Caco-2 (cell line): ENCODE data around the gene WDR17. TPM values are rescaled to one million over a fixed set of nuclear protein-coding genes. Genes with fewer than 3 reads are reported as not detected.

ENCODE experiments used
- BruUV-seq: library from RNA; stranded (reverse); fragments of 400-500 nt; replicated peaks from 2 replicates; lab custom pipeline; 2021; lab: Mats Ljungman, UMichigan
- CTCF ChIA-PET: fragments of 300-600 bp; sonication (Branson Sonifier 250); formaldehyde crosslinking; loops from one replicate; lab custom pipeline; 2022; ENCODE audit warnings: antibody characterized with exemption; lab: Charles Lee
- POLR2A ChIA-PET: fragments of 300-600 bp; sonication (Branson Sonifier 250); formaldehyde crosslinking; loops from one replicate; lab custom pipeline; 2022; ENCODE audit warnings: antibody characterized with exemption; lab: Charles Lee
- DNase-seq, 2 experiments: peaks; one replicate each; pipeline versions ENCODE4 v3.0.0 to v3.0.0-alpha.2; 2020 to 2022
- H3K27me3 ChIP-seq: replicated peaks from 2 replicates; pipeline ENCODE4 v1.6.0; 2011; ENCODE audit warnings: low read length; ENCODE audit not compliant: control insufficient read depth, insufficient read depth
- H3K36me3 ChIP-seq: 2 replicates; pipeline ENCODE4 v1.5.1; 2011; ENCODE audit warnings: low read length; ENCODE audit not compliant: control insufficient read depth, insufficient read depth
- H3K4me1 ChIP-seq: fragments of 250-450 bp; sonication (Bioruptor Pico); 2 replicates; pipeline ENCODE4 v1.5.1; 2020; ENCODE audit warnings: mild to moderate bottlenecking
- H3K4me3 ChIP-seq: 2 replicates; pipeline ENCODE4 v1.5.1; 2011; ENCODE audit warnings: low read depth, mild to moderate bottlenecking, control low read depth, low read length
- H3K9me3 ChIP-seq: fragments of 250-450 bp; sonication (Bioruptor Pico); 2 replicates; pipeline ENCODE4 v1.5.1; 2020; ENCODE audit warnings: mild to moderate bottlenecking, moderate library complexity
- H3K27ac Mint-ChIP-seq: one replicate; pipeline ENCODE4 v1.8.0; 2022; ENCODE audit warnings: mixed read lengths; ENCODE audit not compliant: unreplicated experiment
- H3K27me3 Mint-ChIP-seq: one replicate; pipeline ENCODE4 v1.8.0; 2022; ENCODE audit warnings: mixed read lengths; ENCODE audit not compliant: insufficient read depth, unreplicated experiment
- H3K36me3 Mint-ChIP-seq: one replicate; pipeline ENCODE4 v1.8.0; 2022; ENCODE audit warnings: mild to moderate bottlenecking, mixed read lengths; ENCODE audit not compliant: insufficient read depth, unreplicated experiment
- H3K4me1 Mint-ChIP-seq: one replicate; pipeline ENCODE4 v1.8.0; 2022; ENCODE audit warnings: low read depth, mixed read lengths; ENCODE audit not compliant: unreplicated experiment
- H3K4me3 Mint-ChIP-seq: one replicate; pipeline ENCODE4 v1.8.0; 2022; ENCODE audit warnings: mild to moderate bottlenecking, moderate library complexity, mixed read lengths; ENCODE audit not compliant: unreplicated experiment
- H3K9me3 Mint-ChIP-seq: one replicate; pipeline ENCODE4 v1.8.0; 2022; ENCODE audit warnings: mixed read lengths; ENCODE audit not compliant: unreplicated experiment
- intact Hi-C: fragments of 100-400 bp; cut with micrococcal nuclease; formaldehyde crosslinking; loops from one replicate; pipeline ENCODE4 v1.10.0; 2022; ENCODE audit not compliant: unreplicated experiment
- total RNA-seq: library from RNA; stranded (reverse); gene quantifications from 2 replicates; pipeline ENCODE4 v1.2.3, GENCODE V29; 2022
- TF ChIP-seq, protein P1 (sequence below), 2 experiments: fragments of 200-600 bp in 1 of 2; IDR thresholded peaks; 1 replicate in 1 of 2; 2 replicates in 1 of 2; pipeline versions ENCODE4 v1.5.1 to v1.8.0; 2011 to 2022; ENCODE audit warnings: antibody characterized with exemption in 1 of 2, control low read depth in 1 of 2, inconsistent platforms in 1 of 2, low read depth in 1 of 2, low read length in 1 of 2, mild to moderate bottlenecking in 1 of 2, moderate library complexity in 1 of 2; ENCODE audit not compliant: insufficient read depth in 1 of 2, severe bottlenecking in 1 of 2, unreplicated experiment in 1 of 2

WDR17 gene
- total RNA-seq, 1 experiment from 2014 or later: 0.52 TPM

GRCh38 chr4:176198316-176198903 lies 132.8 kb downstream of the WDR17 start:
- ChIA-PET CTCF (no interaction called here), POLR2A (no interaction called here)
- H3K36me3 ChIP-seq: no peaks in the 10 kb centered on the region
- Mint-ChIP-seq H3K4me3 (no peak overlapping the region), H3K36me3 (peaks cover 6% of the 10 kb centered on the region), H3K27ac (no peak overlapping the region), H3K4me1 (peaks cover 5% of the 10 kb centered on the region), H3K9me3 (no peaks in the 10 kb centered on the region), H3K27me3 (peaks cover 9% of the 10 kb centered on the region)
- peaks cover 3% of the 10 kb centered on the region; the same call in 1 of the 2 replicates for H3K4me1 ChIP-seq
- TF ChIP-seq, protein P1, sequence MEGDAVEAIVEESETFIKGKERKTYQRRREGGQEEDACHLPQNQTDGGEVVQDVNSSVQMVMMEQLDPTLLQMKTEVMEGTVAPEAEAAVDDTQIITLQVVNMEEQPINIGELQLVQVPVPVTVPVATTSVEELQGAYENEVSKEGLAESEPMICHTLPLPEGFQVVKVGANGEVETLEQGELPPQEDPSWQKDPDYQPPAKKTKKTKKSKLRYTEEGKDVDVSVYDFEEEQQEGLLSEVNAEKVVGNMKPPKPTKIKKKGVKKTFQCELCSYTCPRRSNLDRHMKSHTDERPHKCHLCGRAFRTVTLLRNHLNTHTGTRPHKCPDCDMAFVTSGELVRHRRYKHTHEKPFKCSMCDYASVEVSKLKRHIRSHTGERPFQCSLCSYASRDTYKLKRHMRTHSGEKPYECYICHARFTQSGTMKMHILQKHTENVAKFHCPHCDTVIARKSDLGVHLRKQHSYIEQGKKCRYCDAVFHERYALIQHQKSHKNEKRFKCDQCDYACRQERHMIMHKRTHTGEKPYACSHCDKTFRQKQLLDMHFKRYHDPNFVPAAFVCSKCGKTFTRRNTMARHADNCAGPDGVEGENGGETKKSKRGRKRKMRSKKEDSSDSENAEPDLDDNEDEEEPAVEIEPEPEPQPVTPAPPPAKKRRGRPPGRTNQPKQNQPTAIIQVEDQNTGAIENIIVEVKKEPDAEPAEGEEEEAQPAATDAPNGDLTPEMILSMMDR (IDR thresholded peaks at IDR 0.05; ENCODE audit: insufficient read depth in 1 of 2, low read depth in 1 of 2, low read length in 1 of 2, severe bottlenecking in 1 of 2, unreplicated experiment in 1 of 2): no peak
- no peaks in the 10 kb centered on the region for H3K9me3 ChIP-seq
- no peaks in the 10 kb centered on the region for H3K27me3 ChIP-seq
- DNase-seq: no peak
- intact Hi-C loops: loop anchor here (5.0 kb wide), 1 partner anchor 79 kb away; no protein-coding TSS in a partner anchor
- no peak overlapping the region for H3K4me3 ChIP-seq
- BruUV-seq: no TSS peak

GRCh38 chr4:176205299-176205698 lies 139.7 kb downstream of the WDR17 start:
- Histone ChIP-seq H3K4me1 (no peaks in the 10 kb centered on the region), H3K4me3 (no peak overlapping the region), H3K9me3 (no peaks in the 10 kb centered on the region), H3K27me3 (no peaks in the 10 kb centered on the region), H3K36me3 (no peaks in the 10 kb centered on the region)
- Mint-ChIP-seq H3K27me3 (no peaks in the 10 kb centered on the region), H3K4me3 (no peak overlapping the region), H3K36me3 (no peaks in the 10 kb centered on the region), H3K9me3 (no peaks in the 10 kb centered on the region), H3K27ac (no peak overlapping the region), H3K4me1 (no peaks in the 10 kb centered on the region)
- intact Hi-C loops: no loop called here
- DNase-seq: no peak
- TF ChIP-seq, protein P1 (IDR thresholded peaks at IDR 0.05; ENCODE audit: insufficient read depth in 1 of 2, low read depth in 1 of 2, low read length in 1 of 2, severe bottlenecking in 1 of 2, unreplicated experiment in 1 of 2): no peak
- CTCF ChIA-PET: no interaction called here
- POLR2A ChIA-PET: no interaction called here
- BruUV-seq: no TSS peak

DNA sequence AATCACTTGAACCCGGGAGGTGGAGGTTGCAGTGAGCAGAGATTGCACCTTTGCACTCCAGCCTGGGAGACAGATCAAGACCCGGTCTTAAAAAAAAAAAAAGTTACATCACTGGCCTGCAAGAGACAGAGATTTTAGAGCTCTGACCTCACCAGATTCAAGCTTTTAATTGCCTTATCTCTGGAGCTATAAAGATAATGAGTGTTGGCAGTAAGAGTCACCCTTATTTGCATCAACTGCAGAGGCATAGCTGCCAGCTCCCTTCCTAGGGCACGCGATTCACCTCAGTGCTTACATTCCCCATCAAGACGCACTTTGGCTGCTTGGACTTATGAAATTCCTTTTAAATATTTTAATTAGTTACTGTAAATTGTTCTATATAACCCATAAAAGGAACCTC lies 142.2 kb downstream of the WDR17 start:
- no TSS peak for BruUV-seq
- intact Hi-C loops: no loop called here
- CTCF ChIA-PET: no interaction called here

More for the DNA sequence above, 142.2 kb downstream of the WDR17 start:
- Histone ChIP-seq H3K4me1 (no peaks in the 10 kb centered on the region), H3K36me3 (no peaks in the 10 kb centered on the region), H3K9me3 (no peaks in the 10 kb centered on the region; the same call in 1 of the 2 replicates), H3K27me3 (no peaks in the 10 kb centered on the region), H3K4me3 (no peak overlapping the region)
- POLR2A ChIA-PET: no interaction called here
- Mint-ChIP-seq H3K27ac (no peak overlapping the region), H3K4me3 (no peak overlapping the region), H3K27me3 (no peaks in the 10 kb centered on the region), H3K9me3 (peaks cover 8% of the 10 kb centered on the region), H3K36me3 (no peaks in the 10 kb centered on the region), H3K4me1 (peaks cover 7% of the 10 kb centered on the region)
- TF ChIP-seq, protein P1 (IDR thresholded peaks at IDR 0.05; ENCODE audit: insufficient read depth in 1 of 2, low read depth in 1 of 2, low read length in 1 of 2, severe bottlenecking in 1 of 2, unreplicated experiment in 1 of 2): no peak
- no peak for DNase-seq
